Inflammatory macrophage treated with lipopolysaccharide for 4 hours (primary cell): ENCODE data around the gene KCNA5.

Source experiments
- DNase-seq: peaks from one replicate; pipeline ENCODE4 v3.0.0-alpha.2; 2020

KCNA5 gene

GRCh38 chr12:5027046-5027821 lies 16.4 kb upstream of the KCNA5 start:
- no peak for DNase-seq

GRCh38 chr12:5030066-5030465 lies 13.6 kb upstream of the KCNA5 start:
- no peak for DNase-seq

GRCh38 chr12:5031242-5031641 lies 12.4 kb upstream of the KCNA5 start:
- DNase-seq: no peak

GRCh38 chr12:5031958-5032357 lies 11.7 kb upstream of the KCNA5 start:
- DNase-seq: no peak

- DNase-seq: no peak
Observed at GRCh38 chr12:5032821-5033220, 10.9 kb upstream of the KCNA5 start.

GRCh38 chr12:5033883-5034282 lies 9.8 kb upstream of the KCNA5 start:
- DNase-seq: no peak

- no peak for DNase-seq
Observed at GRCh38 chr12:5034603-5035002, 9.1 kb upstream of the KCNA5 start.

- no peak for DNase-seq
Observed at GRCh38 chr12:5035618-5036017, 8.1 kb upstream of the KCNA5 start.

GRCh38 chr12:5036031-5036430 lies 7.6 kb upstream of the KCNA5 start:
- no peak for DNase-seq

GRCh38 chr12:5037795-5038357 lies 5.8 kb upstream of the KCNA5 start:
- no peak for DNase-seq

- no peak for DNase-seq
Observed at GRCh38 chr12:5038781-5039311, 4.8 kb upstream of the KCNA5 start.

GRCh38 chr12:5039815-5040214 lies 3.9 kb upstream of the KCNA5 start:
- no peak for DNase-seq

- no peak for DNase-seq
Observed at GRCh38 chr12:5040368-5040767, 3.3 kb upstream of the KCNA5 start.

- no peak for DNase-seq
Observed at GRCh38 chr12:5044420-5045295, 979 bp downstream of the KCNA5 start.

GRCh38 chr12:5047094-5047493 lies 3.4 kb downstream of the KCNA5 start:
- no peak for DNase-seq

GRCh38 chr12:5047729-5048128 lies 4.0 kb downstream of the KCNA5 start:
- no peak for DNase-seq

GRCh38 chr12:5050542-5050941 lies 6.9 kb downstream of the KCNA5 start:
- DNase-seq: no peak

GRCh38 chr12:5051334-5051733 lies 7.7 kb downstream of the KCNA5 start:
- no peak for DNase-seq

GRCh38 chr12:5051913-5052312 lies 8.2 kb downstream of the KCNA5 start:
- DNase-seq: peak; percentile 11

GRCh38 chr12:5052348-5052747 lies 8.7 kb downstream of the KCNA5 start:
- DNase-seq: no peak

- DNase-seq: no peak
Observed at GRCh38 chr12:5059358-5059757, 15.7 kb downstream of the KCNA5 start.

GRCh38 chr12:5060958-5061357 lies 17.3 kb downstream of the KCNA5 start:
- DNase-seq: no peak

- no peak for DNase-seq
Observed at GRCh38 chr12:5063149-5063548, 19.5 kb downstream of the KCNA5 start.
